CD4-positive, alpha-beta T cell treated with Interleukin-6 at 100 ng/mL for 8 hours (primary cell): Measurements from ENCODE around the gene RHOH.
A peak's percentile ranks its signal among the peaks of the same experiment; 100 is the strongest.
"Not testable (repeated sequence)": the region's sequence is repeated elsewhere in the genome, so short reads cannot be mapped to it uniquely, and the experiment has no call there.

Source experiments
- DNase-seq: peaks from one replicate; pipeline ENCODE4 v3.0.0-alpha.2; 2020; ENCODE audit warnings: mixed read lengths, low spot score

The RHOH gene

GRCh38 chr4:40262077-40262528 is 65.3 kb downstream of the RHOH start:
- DNase-seq, result no peak

DNA sequence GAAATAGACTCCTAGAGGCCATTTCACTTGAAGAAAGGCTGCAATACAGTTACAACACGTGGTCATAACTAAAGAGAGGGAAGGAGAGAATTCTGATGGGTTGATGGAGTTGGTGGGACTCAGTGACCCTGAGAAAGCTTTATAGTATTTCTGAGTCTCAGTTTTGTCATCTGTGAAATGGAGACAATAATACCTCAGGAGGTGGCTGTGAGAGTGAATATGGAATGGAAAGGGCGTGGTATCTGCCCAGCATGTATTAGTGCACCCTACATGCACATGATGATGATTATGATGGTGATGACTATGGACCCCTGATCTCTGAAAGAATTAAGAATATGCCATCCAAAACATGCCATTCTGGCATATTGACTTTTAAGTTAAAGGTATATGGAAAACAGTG is 66.0 kb downstream of the RHOH start:
- no peak for DNase-seq

GRCh38 chr4:40264497-40264896 is 67.7 kb downstream of the RHOH start:
- no peak for DNase-seq

- DNase-seq, result peak; percentile 73
Observed at GRCh38 chr4:40264995-40265909, 68.4 kb downstream of the RHOH start.

GRCh38 chr4:40265910-40266274 is 69.1 kb downstream of the RHOH start:
- DNase-seq, result no peak

- no peak for DNase-seq
Observed at GRCh38 chr4:40269133-40269532, 72.3 kb downstream of the RHOH start.

DNA sequence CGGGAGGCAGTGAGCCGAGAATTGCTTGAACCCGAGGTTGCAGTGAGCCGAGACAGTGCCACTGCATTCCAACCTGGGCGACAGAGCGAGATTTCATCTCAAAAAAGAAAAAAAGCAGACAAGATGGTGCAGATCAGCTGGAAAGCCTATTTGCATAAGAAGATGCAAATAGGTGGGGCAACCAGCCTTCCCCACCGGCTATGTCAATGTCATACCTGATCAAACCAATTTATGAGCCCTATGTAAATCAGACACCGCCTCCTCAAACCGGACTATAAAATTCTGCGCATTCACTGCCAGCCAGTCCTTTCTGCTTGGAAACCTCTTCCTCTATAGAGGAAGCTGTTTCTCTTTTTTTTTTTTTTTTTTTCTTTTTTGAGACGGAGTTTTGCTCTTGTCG is 73.8 kb downstream of the RHOH start:
- no peak for DNase-seq

DNA sequence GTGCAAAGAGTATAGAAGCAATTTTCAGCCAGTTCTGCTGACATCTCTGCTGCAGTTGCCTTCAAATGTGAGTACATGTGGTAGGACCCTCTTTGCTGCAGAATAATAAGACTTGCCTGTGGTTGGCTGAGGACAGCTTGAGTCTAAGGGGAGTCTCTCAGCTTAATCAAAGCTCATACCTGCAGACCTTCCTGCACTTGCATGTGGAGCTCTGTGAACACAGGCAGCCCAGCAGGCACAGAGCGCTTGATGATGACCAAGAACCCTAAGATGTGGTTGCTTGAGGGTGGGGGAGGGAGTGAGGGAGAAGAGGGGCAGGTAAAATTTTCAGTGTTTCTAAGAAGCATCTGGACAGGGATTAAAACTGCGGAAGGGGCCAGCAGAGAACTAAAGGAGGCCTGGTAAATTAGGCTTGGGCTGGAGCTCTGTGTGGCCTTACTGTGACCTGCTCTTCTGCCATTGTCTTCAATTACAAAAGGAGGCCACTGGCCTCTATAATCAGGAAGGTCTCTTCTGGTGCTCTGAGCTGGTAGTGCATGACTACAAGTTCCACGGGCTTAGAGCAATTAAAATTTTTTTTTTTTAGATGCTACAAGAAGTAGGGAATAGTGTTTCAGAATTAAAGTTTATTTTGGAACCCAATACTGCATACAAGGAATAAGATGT is 78.4 kb downstream of the RHOH start:
- DNase-seq, result no peak

DNA sequence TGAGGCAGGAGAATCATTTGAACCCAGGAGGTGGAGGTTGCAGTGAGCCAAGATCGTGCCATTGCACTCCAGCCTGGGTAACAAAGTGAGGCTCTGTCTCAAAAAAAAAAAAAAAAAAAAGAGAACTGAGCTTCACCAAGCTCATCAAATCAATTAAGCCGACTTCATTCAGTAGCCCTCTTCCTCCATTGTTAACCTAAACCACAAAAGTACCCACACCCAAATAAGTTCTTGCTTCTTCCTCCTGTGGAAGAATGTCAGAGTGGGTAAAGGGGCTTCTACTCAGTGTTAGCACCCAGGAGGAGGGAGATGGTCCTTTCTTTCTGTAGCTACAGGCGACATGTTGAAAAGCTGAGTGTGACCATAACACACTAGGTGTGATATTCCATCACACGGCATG is 79.7 kb downstream of the RHOH start:
- DNase-seq, result no peak

GRCh38 chr4:40280586-40280985 is 83.8 kb downstream of the RHOH start:
- no peak for DNase-seq

GRCh38 chr4:40281099-40281498 is 84.3 kb downstream of the RHOH start:
- DNase-seq, result no peak

DNA sequence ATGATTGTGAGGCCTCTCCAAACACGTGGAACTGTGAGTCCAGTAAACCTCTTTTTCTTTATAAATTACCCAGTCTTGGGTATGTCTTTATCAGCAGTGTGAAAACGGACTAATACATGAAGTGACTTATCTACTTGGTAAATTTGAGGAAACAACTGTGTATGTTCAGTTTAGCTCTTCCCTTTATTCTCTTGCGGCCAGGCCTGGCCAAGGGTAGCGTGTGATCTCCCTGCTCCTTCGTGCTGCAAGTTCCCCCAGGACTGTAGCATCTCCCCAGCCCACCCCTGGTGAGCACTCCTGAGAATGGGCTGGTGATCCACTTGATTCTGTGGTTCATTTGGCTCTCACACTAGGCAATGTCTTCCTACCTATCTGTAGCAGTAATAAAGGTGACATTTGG is 85.1 kb downstream of the RHOH start:
- DNase-seq, result no peak

GRCh38 chr4:40282857-40283256 is 86.0 kb downstream of the RHOH start:
- DNase-seq, result not testable (repeated sequence)

GRCh38 chr4:40283413-40283812 is 86.6 kb downstream of the RHOH start:
- no peak for DNase-seq

GRCh38 chr4:40283968-40284367 is 87.1 kb downstream of the RHOH start:
- DNase-seq, result peak; percentile 85

DNA sequence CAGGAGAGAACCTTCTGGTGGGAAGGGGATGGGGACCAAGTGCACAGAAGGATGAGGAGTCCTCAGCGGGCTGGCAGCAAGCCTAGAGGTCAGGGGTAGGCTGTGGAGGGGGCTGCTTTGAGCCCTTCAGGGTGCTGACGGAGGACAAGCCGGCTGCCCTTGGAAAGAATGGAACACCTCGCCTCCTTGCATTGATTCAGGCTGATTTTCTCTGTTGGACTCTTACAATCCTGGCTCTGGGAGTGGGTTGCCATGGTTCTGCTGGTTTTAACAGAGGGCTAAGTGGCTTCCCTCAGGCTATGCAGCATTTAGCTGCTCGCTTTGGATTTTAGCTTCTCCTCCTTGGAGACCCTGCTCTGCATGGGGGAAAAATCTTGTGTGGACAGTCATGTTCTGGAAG is 88.9 kb downstream of the RHOH start:
- DNase-seq, result no peak

GRCh38 chr4:40288566-40288965 is 91.7 kb downstream of the RHOH start:
- no peak for DNase-seq

DNA sequence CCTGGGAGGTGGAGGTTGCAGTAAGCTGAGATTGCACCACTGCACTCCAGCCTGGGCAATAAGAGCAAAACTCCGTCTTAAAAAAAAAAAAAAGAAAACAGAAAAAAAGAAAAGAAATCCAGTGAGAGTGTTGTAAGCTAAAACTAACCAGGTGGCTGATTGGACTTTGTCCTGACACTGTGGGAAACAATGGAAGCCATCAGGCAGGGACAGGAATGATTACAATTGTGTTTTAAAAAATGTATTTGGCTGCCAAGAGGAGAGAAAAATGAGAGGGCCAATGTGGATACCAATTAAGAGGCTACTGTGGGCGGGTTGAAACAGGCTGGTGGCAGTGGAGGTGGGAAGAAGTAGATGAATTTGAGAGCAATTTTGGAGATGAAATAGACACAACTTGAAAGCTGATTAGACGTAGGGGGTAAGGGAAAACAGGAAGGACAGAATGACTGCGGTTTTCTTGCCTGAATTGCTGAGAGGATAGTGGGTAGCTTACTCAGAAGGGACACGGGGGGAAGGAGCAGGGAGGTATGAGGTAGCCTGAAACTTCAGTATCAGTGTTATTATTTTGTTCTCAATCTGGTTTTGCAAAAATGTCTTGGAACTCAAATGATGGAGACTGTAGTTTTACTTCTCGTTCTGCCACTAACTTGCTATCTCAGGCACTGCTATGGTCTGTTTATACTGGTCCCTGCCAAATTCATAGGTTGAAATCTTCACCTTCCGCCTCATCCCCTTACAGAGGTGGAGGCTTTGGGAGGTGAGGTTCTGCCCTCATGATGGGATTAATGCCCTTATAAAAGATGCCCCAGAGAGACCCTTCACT is 92.7 kb downstream of the RHOH start:
- DNase-seq, result peak; percentile 53

GRCh38 chr4:40290611-40291186 is 93.9 kb downstream of the RHOH start:
- peak; percentile 24 for DNase-seq

DNA sequence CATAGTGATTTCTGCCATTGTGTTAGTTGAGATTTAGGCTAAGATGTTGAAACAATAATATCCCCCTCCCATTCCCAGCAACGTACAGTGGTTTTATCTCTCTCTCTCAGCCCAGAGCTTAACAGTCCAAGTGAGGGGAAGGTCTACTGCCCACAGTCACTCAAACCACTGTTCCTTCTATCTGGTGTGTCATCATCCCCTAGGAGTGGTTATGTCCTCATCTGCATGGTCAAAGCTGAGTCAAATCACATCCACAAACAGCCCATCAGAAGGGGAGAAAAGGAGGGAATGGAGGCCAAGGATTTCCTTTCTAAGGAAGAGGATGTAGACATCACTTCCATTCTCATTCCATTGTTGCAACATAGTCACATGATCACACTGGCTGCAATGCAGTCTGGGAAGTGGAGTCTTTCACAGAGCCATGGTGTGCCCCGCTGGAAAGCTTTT is 95.5 kb downstream of the RHOH start:
- DNase-seq, result no peak

DNA sequence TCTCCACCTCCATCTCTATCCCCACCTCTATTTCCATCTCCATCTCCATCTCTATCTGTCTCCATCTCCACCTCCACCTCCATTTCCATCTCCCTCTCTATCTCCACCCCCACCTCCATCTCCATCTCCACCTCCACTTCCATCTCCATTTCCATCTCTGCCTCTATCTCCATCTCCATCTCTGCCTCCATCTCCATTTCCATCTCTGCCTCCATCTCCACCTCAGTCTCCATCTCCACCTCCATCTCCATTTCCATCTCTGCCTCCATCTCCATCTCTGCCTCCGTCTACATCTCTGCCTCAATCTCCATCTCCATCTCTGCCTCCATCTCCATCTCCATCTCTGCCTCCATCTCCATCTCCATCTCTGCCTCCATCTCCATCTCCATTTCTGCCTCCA is 97.5 kb downstream of the RHOH start:
- DNase-seq, result no peak

DNA sequence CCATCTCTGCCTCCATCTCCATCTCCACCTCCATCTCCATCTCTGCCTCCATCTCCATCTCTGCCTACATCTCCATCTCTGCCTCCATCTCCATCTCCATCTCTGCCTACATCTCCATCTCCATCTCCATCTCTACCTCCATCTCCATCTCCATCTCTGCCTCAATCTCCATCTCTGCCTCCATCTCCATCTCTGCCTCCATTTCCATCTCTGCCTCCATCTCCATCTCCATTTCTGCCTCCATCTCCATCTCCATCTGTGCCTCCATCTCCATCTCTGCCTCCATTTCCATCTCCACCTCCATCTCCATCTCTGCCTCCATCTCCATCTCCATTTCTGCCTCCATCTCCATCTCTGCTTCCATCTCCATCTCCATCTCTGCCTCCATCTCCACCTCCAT is 98.2 kb downstream of the RHOH start:
- not testable (repeated sequence) for DNase-seq
